H1 (cell line): Measurements from ENCODE around the gene RHEX. TPM values are rescaled to one million over a fixed set of nuclear protein-coding genes. Genes with fewer than 3 reads are reported as not detected.

Experiments
- CBX5 ChIP-seq: fragments of 300-800, 300-1000 bp; sonication (generic); IDR thresholded peaks from 2 replicates; pipeline ENCODE4 v1.7.1; 2016; ENCODE audit warnings: antibody characterized with exemption, low read length, low read depth
- polyA plus RNA-seq, 7 experiments: library from polyadenylated mRNA; depleted of rRNA in 3 of 7; stranded (reverse) in 5 of 7; unstranded in 2 of 7; fragments of >200 nt in 5 of 7; fragments of 200-250 nt in 2 of 7; gene quantifications; 1 replicate in 5 of 7; 2 replicates in 1 of 7; 4 replicates in 1 of 7; pipeline versions ENCODE4 v1.2.1 to v1.2.3, GENCODE V29; 2011 to 2013; ENCODE audit warnings: missing spikeins in 2 of 7, mixed read lengths in 2 of 7
- total RNA-seq: library from RNA; stranded (reverse); fragmentation: NEBNext Ultra II Directional; extraction: Animal tissue kit (Norgen Biotek cat#: 25700); gene quantifications from 2 replicates; pipeline ENCODE4 v1.2.1, GENCODE V29; 2021

Gene RHEX
- total and polyA plus RNA-seq, 2 of the 8 experiments (the other 6 are each of a cell fraction or from before 2014, with no cell fraction given): not detected

- no peak for TF ChIP-seq CBX5
Observed at GRCh38 chr1:206131037-206131436, 78.1 kb downstream of the RHEX start (continued).
